Activated naive CD8-positive, alpha-beta T cell treated with anti-CD3 and anti-CD28 coated beads, Interleukin-2, amount 50 U/mL, for 24 hours (primary cell): ENCODE measurements around the gene CELF2.

Experiments used
- ATAC-seq: fragments of 150-1000 bp; cut with Tn5 transposase; one replicate; pipeline ENCODE4 v1.10.0; 2021
- DNase-seq: peaks from one replicate; pipeline ENCODE4 v3.0.0; 2021
- H3K27ac Mint-ChIP-seq: one replicate; pipeline ENCODE4 v1.8.0; 2021; ENCODE audit warnings: mild to moderate bottlenecking, mixed read lengths
- H3K27me3 Mint-ChIP-seq: one replicate; pipeline ENCODE4 v1.8.0; 2021; ENCODE audit warnings: mixed read lengths
- H3K36me3 Mint-ChIP-seq: one replicate; pipeline ENCODE4 v1.8.0; 2021; ENCODE audit warnings: low read depth, mixed read lengths
- H3K4me1 Mint-ChIP-seq: one replicate; pipeline ENCODE4 v1.8.0; 2021; ENCODE audit warnings: mixed read lengths
- H3K4me3 Mint-ChIP-seq: one replicate; pipeline ENCODE4 v1.8.0; 2021; ENCODE audit warnings: mild to moderate bottlenecking, moderate library complexity, mixed read lengths
- H3K9me3 Mint-ChIP-seq: one replicate; pipeline ENCODE4 v1.8.0; 2021; ENCODE audit warnings: mixed read lengths

CELF2 gene

DNA sequence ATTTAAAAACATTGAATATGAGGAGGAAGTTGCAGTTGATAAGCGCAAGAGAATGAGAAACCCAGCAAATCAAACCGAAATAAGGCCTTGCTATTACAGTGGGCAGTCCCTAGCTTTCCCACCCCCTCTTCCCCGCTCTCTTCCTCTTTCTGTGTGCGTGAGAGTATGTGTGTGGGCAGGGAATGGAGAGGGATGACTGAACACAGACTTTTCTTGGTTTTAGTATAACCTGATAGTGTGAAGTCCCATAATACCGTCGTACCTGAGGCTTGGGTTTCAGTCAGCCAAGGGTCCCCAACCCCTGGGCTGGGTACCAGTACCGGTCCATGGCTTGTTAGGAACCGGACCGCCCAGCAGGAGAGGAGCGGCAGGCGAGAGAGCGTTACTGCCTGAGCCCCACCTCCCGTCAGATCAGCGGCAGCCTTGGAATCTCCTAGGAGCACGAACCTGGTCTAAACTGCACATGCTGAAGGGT, 255.3 kb downstream of the CELF2 start:
- Mint-ChIP-seq H3K36me3 (peaks cover 82% of the 10 kb centered on the region), H3K27ac (peak overlapping the region; percentile 84), H3K4me3 (no peak overlapping the region), H3K27me3 (no peaks in the 10 kb centered on the region), H3K4me1 (peaks cover 67% of the 10 kb centered on the region), H3K9me3 (no peaks in the 10 kb centered on the region)
- DNase-seq (no peak), ATAC-seq (peak; percentile 21)

DNA sequence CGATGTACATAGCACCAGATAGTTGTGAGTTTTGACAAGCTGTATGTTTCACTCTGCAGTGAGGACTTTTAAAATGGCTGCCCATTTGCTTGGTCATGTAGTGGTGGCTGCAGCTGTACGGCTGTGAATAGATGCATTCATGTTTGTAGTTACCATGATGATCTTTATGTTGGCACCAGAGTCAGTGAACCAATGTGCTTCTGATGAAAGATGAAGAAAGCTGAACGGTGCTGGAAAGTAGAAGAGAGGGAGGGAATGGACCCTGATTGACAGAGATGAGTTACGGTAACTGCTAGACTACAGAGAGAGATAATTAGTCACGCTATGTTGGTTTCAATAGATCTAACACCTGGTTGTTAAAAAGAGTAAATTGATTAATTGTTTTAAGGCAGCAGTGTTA, 256.8 kb downstream of the CELF2 start:
- Mint-ChIP-seq H3K4me1 (peaks cover 57% of the 10 kb centered on the region), H3K9me3 (no peaks in the 10 kb centered on the region), H3K4me3 (no peak overlapping the region), H3K27ac (peak overlapping the region; percentile 84), H3K27me3 (no peaks in the 10 kb centered on the region), H3K36me3 (peaks cover 83% of the 10 kb centered on the region)
- DNase-seq (no peak), ATAC-seq (no peak)

DNA sequence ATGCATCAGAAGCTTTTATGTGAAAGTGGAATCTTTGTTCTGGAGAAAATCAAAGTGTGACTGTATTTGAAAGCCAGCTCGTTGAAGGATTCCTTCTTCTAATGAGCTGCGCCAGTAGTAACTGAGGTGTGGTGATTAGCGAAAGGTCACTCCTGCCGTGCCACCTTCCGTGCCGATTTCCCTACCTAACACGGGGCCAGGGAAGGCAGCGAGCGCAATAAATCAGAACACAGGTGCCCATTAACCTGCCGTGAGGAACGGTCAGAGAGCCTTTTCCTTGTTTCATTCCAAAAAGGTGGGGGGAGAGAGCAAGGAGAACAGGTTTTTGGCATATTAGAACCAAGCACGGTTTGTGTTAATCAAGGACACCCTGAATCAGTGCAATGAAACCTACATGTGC, 258.0 kb downstream of the CELF2 start:
- Mint-ChIP-seq H3K27ac (peak overlapping the region; percentile 72), H3K27me3 (no peaks in the 10 kb centered on the region), H3K4me1 (peaks cover 45% of the 10 kb centered on the region), H3K4me3 (no peak overlapping the region), H3K9me3 (no peaks in the 10 kb centered on the region), H3K36me3 (peaks cover 79% of the 10 kb centered on the region)
- no peak for ATAC-seq
- DNase-seq = no peak

DNA sequence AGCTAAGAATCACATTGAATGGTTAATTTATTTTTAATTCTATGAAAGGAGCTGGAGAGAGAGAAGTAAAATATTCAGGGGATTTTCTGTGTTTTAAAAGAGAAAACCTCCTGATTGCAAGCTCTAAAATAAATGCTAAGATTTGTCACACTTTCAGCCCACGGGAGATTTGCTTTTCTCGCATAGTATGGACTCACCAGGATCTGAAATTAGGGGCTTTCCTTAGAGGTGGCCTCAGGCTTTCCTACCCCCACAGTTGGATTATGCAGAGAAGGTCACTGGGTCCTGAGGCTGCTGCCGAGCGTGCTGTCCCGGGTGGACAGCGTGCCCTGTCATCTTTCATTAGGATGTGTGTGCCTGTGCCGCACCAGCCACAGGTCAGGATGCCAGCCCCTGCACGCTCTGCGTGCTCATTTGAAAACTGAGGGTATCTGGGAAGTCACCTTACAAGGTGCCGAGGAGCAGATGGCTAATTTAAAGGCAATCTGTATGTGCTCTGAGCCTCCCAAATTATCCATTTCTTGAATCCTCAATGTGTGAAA, 258.8 kb downstream of the CELF2 start:
- H3K4me1 Mint-ChIP-seq = peaks cover 40% of the 10 kb centered on the region
- no peak for DNase-seq
- no peak overlapping the region for H3K4me3 Mint-ChIP-seq
- no peaks in the 10 kb centered on the region for H3K27me3 Mint-ChIP-seq
- no peak for ATAC-seq
- peaks cover 79% of the 10 kb centered on the region for H3K36me3 Mint-ChIP-seq
- H3K9me3 Mint-ChIP-seq = no peaks in the 10 kb centered on the region
- peak overlapping the region; percentile 72 for H3K27ac Mint-ChIP-seq

DNA sequence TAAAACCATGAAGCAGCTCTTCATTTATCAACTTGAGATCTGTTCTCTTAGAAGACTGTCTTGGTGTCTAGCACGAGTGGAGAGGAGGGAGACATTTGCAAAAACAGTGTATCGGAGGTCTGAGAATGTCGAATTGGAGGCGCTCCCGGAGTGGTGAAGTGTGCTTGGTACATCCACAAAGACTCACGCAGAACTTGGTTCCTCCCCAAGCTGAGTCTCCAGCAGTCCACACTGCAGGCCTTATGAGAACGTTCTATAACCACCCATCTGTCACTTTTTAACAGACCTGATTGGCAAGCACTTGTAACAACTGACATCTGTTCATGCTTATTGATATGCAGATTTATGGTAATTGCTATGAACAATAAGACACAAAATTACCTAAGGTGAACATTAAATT, 261.6 kb downstream of the CELF2 start:
- peaks cover 64% of the 10 kb centered on the region for H3K36me3 Mint-ChIP-seq
- no peak overlapping the region for H3K4me3 Mint-ChIP-seq
- no peaks in the 10 kb centered on the region for H3K27me3 Mint-ChIP-seq
- H3K4me1 Mint-ChIP-seq = peaks cover 18% of the 10 kb centered on the region
- DNase-seq (no peak), ATAC-seq (no peak)
- H3K9me3 Mint-ChIP-seq = no peaks in the 10 kb centered on the region
- no peak overlapping the region for H3K27ac Mint-ChIP-seq

DNA sequence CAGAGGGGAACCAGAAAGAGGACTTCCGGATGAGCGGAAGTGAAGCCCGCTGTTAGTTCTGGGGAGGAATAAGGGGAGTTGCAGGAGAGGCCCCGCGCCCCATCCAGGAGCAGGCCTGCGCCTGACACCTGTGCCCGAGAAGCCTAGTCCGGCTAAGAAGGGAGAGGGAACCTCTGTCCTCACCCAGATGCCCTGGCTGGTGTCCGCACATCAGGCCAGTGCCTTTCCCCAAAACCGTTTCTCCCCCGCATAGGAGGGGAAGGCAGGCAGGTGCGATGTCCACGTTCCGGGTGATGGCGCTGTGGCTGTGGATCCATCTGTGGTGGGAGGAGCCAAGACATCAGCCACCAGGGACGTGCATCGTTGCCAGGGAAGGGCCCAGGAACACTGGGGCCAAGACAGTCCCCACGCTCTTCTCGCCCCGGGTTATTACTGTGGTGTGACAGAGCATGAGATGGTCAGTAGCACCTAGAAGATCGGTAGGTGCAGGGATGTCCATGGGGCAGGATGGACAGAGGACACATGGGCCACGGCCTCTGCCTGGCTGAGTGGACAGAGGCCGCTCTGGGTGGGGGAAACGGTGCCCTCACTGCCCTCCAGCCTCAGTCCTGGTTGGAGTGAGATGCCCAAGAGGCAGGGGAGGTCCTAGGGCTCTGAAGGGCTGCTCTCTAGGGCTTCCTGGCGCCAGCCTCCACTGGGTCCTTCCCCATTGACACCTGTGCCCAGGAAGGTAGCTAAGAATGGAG, 262.7 kb downstream of the CELF2 start:
- ATAC-seq (no peak), DNase-seq (no peak)
- peak overlapping the region; percentile 71 for H3K27ac Mint-ChIP-seq
- H3K36me3 Mint-ChIP-seq = peaks cover 54% of the 10 kb centered on the region
- H3K9me3 Mint-ChIP-seq = no peaks in the 10 kb centered on the region
- H3K27me3 Mint-ChIP-seq = no peaks in the 10 kb centered on the region
- H3K4me1 Mint-ChIP-seq = peaks cover 10% of the 10 kb centered on the region
- no peak overlapping the region for H3K4me3 Mint-ChIP-seq

DNA sequence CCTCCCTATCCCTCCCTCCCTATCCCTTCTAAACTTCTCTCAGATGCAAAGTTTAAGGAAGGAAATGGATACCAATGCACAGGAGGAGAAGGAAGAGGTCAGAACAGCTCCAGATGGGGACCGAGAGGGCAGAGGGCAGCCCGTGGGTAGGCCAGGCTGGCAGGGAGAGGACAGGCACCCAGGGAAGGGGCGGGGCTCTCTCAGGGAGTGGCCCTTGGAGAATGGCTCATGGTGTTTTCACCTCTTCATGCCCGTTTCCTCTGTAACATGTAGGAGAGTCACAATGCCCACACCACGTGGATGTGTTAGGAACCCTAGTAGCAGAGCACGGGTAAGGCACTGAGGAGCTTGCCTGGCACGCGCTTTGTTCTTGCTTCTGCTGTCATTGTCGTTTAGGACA, 264.5 kb downstream of the CELF2 start:
- H3K36me3 Mint-ChIP-seq = peaks cover 54% of the 10 kb centered on the region
- peak overlapping the region; percentile 59 for H3K27ac Mint-ChIP-seq
- ATAC-seq = no peak
- no peak for DNase-seq
- no peak overlapping the region for H3K4me3 Mint-ChIP-seq
- H3K27me3 Mint-ChIP-seq = no peaks in the 10 kb centered on the region
- H3K4me1 Mint-ChIP-seq = peaks cover 14% of the 10 kb centered on the region
- H3K9me3 Mint-ChIP-seq = no peaks in the 10 kb centered on the region

DNA sequence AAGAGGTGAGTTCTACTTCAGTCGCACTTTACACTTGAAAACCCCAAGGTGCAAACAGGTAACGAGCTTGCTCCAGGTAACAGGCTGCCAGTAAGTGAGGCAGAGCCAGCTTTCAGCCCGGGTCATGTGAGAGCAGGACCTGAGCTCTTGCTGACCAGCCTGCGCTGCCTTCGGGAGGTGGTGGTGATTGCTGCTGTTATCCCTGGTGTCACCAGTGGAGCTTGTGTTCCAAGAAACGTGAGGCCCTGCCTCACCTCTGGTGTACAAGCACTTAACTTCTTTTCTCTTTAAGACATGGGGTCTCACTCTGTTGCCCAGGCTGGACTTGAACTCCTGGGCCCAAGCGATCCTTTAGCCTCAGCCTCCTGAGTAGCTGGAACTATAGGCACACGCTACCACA, 265.0 kb downstream of the CELF2 start:
- Mint-ChIP-seq H3K27me3 (no peaks in the 10 kb centered on the region), H3K4me1 (peaks cover 14% of the 10 kb centered on the region), H3K4me3 (no peak overlapping the region), H3K9me3 (no peaks in the 10 kb centered on the region), H3K27ac (peak overlapping the region; percentile 59), H3K36me3 (peaks cover 50% of the 10 kb centered on the region)
- no peak for ATAC-seq
- DNase-seq = no peak

DNA sequence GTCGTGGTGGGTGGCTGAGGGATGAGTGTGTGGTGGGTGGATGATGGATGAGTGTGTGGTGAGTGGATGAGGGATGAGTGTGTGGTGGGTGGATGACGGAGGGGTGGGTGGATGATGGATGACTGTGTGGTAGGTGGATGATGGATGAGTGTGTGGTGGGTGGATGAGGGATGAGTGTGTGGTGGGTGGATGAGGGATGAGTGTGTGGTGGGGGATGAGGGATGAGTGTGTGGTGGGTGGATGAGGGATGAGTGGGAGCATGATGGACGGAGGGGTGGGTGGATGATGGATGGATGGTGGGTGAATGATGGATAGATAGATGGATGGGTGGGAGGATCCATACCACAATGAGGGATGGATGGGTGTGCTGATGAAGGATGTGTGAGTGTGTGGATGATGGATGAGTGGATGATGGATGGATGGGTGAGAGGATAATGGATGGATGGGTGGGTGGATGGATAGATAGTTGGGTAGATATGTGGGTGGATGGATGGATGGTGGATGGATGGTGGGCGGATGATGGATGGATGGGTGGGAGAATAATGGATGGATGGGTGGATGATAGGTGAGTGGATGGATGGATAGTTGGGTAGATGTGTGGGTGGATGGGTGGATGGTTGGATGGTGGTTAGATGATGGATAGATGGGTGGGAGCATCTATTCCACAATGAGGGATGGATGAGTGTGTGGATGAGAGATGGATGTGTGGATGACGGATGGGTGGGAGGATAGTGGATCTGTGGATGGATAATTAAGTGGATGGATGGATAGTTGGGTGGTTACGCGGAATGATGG, 266.8 kb downstream of the CELF2 start:
- peaks cover 44% of the 10 kb centered on the region for H3K36me3 Mint-ChIP-seq
- H3K4me3 Mint-ChIP-seq = no peak overlapping the region
- ATAC-seq (no peak), DNase-seq (no peak)
- no peaks in the 10 kb centered on the region for H3K9me3 Mint-ChIP-seq
- H3K27me3 Mint-ChIP-seq = no peaks in the 10 kb centered on the region
- no peak overlapping the region for H3K27ac Mint-ChIP-seq
- H3K4me1 Mint-ChIP-seq = peaks cover 16% of the 10 kb centered on the region

DNA sequence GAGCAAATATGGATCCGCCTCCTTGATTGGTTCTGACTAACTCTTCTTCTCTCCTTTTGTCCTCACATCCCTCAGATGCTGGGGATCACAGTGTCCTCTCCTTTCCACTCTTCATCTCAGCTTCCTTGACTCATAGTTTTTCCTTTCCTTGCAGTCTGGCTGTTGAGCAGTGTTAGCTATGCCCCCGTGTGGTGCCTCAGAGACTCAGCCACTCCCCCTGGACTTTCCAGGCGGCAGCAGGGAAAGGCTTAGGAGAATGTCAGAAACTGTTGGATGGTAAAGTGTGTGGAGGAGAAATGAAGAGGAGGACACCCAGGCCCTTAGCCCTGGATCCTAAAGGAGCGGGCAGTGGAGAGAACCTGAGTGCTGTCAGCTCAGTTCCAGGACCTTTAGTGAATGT, 267.5 kb downstream of the CELF2 start:
- Mint-ChIP-seq H3K27ac (no peak overlapping the region), H3K9me3 (no peaks in the 10 kb centered on the region), H3K36me3 (peaks cover 47% of the 10 kb centered on the region), H3K27me3 (no peaks in the 10 kb centered on the region), H3K4me3 (no peak overlapping the region), H3K4me1 (peaks cover 21% of the 10 kb centered on the region)
- DNase-seq (no peak), ATAC-seq (no peak)

DNA sequence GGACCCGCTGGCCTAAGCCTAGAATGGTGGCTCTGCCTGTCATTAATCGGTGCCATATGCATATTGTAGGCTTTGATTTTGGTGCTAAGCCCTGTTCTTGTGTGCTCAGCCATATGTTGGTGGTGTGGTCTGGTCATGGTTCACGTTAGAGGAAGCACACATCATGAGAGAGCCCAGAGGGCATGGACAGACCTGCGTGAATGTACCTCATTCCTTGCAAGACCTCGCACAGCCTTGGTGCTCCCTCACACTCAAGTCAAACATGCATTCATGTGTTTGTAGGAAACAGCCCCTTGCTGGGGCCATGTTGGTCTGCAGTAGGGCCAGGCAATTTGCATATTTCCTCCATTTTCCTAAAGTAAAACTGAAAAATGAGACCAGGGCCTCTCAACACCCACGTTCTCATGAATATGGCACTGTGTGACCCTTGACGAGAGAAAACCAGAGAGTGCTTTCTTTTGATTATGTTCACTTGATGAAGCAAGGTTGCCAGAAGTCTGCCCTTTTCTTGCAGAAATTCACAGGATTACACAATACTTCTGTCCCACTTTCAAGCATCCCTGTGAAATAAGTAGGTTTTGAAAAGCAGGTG, 268.7 kb downstream of the CELF2 start:
- peak; percentile 15 for ATAC-seq
- peaks cover 44% of the 10 kb centered on the region for H3K36me3 Mint-ChIP-seq
- no peaks in the 10 kb centered on the region for H3K9me3 Mint-ChIP-seq
- H3K27me3 Mint-ChIP-seq = no peaks in the 10 kb centered on the region
- no peak overlapping the region for H3K4me3 Mint-ChIP-seq
- H3K4me1 Mint-ChIP-seq = peaks cover 21% of the 10 kb centered on the region
- no peak overlapping the region for H3K27ac Mint-ChIP-seq
- DNase-seq = no peak

DNA sequence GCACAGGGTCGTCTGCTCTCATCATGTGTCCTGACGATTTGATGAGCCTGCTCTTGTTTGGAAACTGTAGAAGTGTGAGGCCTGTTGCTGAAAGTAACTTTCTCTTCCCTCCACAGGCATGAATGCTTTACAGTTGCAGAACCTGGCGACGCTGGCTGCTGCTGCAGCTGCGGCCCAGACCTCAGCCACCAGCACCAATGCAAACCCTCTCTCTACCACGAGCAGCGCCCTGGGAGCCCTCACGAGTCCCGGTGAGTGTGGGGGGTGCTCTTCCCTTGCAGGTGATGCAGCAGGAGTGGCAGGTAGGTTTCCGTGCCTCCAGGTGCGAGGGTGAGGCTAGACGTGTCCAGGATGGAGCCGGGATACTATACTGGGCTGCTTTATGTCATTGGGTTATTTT, 270.6 kb downstream of the CELF2 start:
- no peak overlapping the region for H3K4me3 Mint-ChIP-seq
- ATAC-seq (no peak), DNase-seq (no peak)
- no peaks in the 10 kb centered on the region for H3K27me3 Mint-ChIP-seq
- no peak overlapping the region for H3K27ac Mint-ChIP-seq
- H3K9me3 Mint-ChIP-seq = no peaks in the 10 kb centered on the region
- peaks cover 49% of the 10 kb centered on the region for H3K36me3 Mint-ChIP-seq
- H3K4me1 Mint-ChIP-seq = peaks cover 21% of the 10 kb centered on the region

DNA sequence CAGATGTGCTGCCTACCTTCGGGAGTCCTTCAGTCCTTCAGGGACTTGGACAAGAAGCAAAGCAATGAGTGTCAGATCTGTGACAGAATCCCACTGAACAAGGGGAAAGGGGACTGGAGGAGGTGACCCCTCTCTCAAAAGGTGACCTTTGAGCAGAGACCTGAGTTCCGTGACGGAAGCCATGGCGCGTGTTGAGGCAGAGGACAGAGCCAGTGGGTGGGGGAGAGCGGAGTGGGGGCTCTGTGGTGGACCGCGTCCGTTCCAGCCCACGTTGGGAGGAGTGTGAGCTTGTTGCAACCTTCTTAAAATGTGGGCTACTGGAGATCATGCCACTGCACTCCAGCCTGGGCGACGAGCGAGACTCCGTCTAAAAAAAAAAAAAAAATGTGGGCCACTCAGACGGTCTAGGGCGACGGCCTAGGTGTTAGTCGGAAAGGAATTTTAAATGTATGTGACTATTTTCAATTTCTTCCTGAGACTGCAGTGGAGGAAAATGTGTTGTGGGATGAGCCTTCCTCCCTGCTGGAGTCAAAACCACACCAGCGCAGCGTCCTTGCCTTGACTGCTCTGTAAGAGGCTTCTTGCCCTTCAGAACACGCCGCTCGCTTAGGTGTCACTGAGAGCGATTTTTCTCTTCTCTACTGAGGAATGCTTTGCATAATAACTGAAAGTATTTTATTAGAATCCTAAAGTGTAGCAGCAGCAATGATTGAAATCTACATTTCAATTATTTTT, 272.7 kb downstream of the CELF2 start:
- H3K4me1 Mint-ChIP-seq = peaks cover 27% of the 10 kb centered on the region
- peak overlapping the region; percentile 65 for H3K27ac Mint-ChIP-seq
- no peaks in the 10 kb centered on the region for H3K27me3 Mint-ChIP-seq
- ATAC-seq (no peak), DNase-seq (no peak)
- peaks cover 57% of the 10 kb centered on the region for H3K36me3 Mint-ChIP-seq
- no peak overlapping the region for H3K4me3 Mint-ChIP-seq
- H3K9me3 Mint-ChIP-seq = no peaks in the 10 kb centered on the region

DNA sequence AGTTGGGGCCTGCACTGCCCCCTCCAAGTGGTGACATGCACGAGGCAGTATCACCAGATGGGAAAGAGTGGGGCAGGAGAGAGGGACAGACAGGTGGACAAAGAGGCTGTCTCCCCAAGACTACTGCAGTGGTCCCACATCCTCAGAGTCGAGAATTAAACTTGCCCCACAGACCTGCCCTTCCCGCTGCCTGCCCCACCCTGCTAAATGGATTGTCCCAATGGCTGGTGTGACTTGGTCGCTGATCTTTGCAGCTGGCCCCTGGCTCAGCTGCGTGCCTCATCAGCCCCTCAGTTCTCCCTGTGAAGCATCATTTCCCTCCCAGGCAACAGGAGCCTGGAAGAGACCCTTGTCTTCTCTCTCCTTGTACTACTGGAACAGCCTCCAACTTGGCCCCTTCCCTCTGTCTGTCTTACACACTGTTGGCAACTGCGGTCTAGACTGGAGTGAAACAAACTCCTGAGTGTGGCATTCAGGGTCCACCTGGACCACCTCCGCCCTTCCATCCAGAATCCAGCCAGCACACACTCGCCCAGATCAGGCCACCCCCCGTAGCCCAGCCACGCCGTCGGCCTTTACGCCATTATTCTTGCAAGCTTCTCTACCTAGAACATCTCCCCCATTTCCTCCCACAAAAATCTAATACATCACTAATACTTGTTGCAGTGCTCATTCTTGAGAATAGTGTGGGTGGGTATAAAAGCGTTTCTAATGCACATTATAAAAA, 275.1 kb downstream of the CELF2 start:
- H3K27me3 Mint-ChIP-seq = no peaks in the 10 kb centered on the region
- peaks cover 64% of the 10 kb centered on the region for H3K36me3 Mint-ChIP-seq
- ATAC-seq = no peak
- H3K27ac Mint-ChIP-seq = peak overlapping the region; percentile 70
- DNase-seq = no peak
- no peak overlapping the region for H3K4me3 Mint-ChIP-seq
- no peaks in the 10 kb centered on the region for H3K9me3 Mint-ChIP-seq
- H3K4me1 Mint-ChIP-seq = peaks cover 17% of the 10 kb centered on the region
